Measurements from ENCODE around the gene GAD2. TPM values are rescaled to one million over a fixed set of nuclear protein-coding genes. Genes with fewer than 3 reads are reported as not detected.

The GAD2 gene
- polyA plus RNA-seq, 1 of the 3 experiments (the other 2 are of a cell fraction): not detected

DNA sequence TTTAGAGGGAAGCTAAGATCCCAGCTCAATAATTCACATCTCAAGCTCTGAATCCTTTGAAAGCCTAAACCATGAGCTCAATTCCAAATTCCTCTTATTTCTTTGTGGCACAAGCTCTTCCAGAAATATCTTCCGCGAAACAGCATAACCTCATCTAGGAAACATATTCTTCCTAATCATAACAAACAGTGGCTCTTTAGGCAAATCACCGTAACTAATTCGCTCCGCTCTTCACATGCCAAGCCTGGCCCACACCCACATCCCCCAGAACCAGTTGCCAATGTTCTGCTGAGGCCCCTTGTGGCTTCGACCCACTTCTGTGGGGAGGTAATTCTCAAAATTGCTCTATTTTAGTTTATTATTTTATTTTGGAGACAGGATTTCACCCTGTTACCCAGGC is 19.2 kb downstream of the GAD2 start (continued):
- TF ChIP-seq MXI1 (IDR thresholded peaks at IDR 0.05; ENCODE audit: low read depth, low read length) (no peak), EP300 (IDR thresholded peaks at IDR 0.05; ENCODE audit: borderline replicate concordance in 1 of 2, low read depth in 1 of 2, low read length in 1 of 2) (no peak)
- TF ChIP-seq, protein P1, sequence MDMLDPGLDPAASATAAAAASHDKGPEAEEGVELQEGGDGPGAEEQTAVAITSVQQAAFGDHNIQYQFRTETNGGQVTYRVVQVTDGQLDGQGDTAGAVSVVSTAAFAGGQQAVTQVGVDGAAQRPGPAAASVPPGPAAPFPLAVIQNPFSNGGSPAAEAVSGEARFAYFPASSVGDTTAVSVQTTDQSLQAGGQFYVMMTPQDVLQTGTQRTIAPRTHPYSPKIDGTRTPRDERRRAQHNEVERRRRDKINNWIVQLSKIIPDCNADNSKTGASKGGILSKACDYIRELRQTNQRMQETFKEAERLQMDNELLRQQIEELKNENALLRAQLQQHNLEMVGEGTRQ (IDR thresholded peaks at IDR 0.05; ENCODE audit: borderline replicate concordance, low read depth, low read length): no peak

DNA sequence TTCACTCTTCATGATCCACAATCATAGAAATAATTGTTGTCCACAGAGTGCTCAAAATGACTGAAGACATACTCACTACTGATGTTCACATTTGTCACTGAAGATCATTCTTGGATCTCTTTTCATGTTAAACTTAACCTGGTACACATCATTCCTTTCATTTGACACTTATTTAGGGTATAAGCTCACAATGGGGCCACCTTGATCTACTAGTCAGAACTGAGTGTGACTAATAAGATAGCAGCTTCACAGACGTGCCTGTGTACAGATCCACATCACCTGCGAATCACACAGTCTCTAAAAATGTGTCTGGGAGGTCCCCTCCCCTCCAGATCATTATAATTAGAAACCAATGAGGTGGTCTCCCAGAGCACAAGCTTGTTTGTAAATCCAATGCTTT is 21.8 kb downstream of the GAD2 start:
- Histone ChIP-seq H3F3A (replicated peaks; ENCODE audit: insufficient read depth) (no peaks in the 10 kb centered on the region), H3K9ac (no peak overlapping the region), H3K36me3 (replicated peaks in 1 of 2; ENCODE audit: control insufficient read depth in 1 of 2, insufficient read depth in 2 of 2, low read length in 1 of 2) (no peaks in the 10 kb centered on the region), H4K20me1 (ENCODE audit: insufficient read depth) (no peaks in the 10 kb centered on the region), H3K27me3 (ENCODE audit: insufficient read depth) (0 out of 2 replicates have a peak, but pooled peaks cover 6% of the 10 kb centered on the region), H2AFZ (ENCODE audit: low read depth) (no peak overlapping the region), H3K79me2 (ENCODE audit: insufficient read depth) (no peaks in the 10 kb centered on the region), H3K4me3 (ENCODE audit: low read depth in 2 of 2, low read length in 1 of 2) (no peak overlapping the region), H3K9me3 (no peaks in the 10 kb centered on the region), H3K27ac (ENCODE audit: low read depth in 2 of 2, low read length in 1 of 2) (no peak overlapping the region), H3K9me2 (no peaks in the 10 kb centered on the region), H3K4me2 (no peak overlapping the region), H3K4me1 (ENCODE audit: control insufficient read depth in 1 of 2, insufficient read depth in 2 of 2, low read depth in 1 of 2, low read length in 1 of 2) (no peaks in the 10 kb centered on the region)
- ChIA-PET CTCF (no interaction called here), POLR2A (no interaction called here)
- TF ChIP-seq RFX5 (IDR thresholded peaks at IDR 0.05; ENCODE audit: low read length): no peak
- no peak for TF ChIP-seq CHD2 (IDR thresholded peaks at IDR 0.05; ENCODE audit: low read length, partially characterized antibody)
- no peak for TF ChIP-seq TAF1 (IDR thresholded peaks at IDR 0.05; ENCODE audit: borderline replicate concordance, low read depth, low read length)
- no peak for TF ChIP-seq YY1 (IDR thresholded peaks at IDR 0.05; ENCODE audit: low read depth)
- no peak for TF ChIP-seq FOXJ3 (CRISPR knock-in tag; IDR thresholded peaks at IDR 0.05)
- no peak for TF ChIP-seq NRF1 (IDR thresholded peaks at IDR 0.05; ENCODE audit: low read depth, low read length)
- TF ChIP-seq, protein P2, sequence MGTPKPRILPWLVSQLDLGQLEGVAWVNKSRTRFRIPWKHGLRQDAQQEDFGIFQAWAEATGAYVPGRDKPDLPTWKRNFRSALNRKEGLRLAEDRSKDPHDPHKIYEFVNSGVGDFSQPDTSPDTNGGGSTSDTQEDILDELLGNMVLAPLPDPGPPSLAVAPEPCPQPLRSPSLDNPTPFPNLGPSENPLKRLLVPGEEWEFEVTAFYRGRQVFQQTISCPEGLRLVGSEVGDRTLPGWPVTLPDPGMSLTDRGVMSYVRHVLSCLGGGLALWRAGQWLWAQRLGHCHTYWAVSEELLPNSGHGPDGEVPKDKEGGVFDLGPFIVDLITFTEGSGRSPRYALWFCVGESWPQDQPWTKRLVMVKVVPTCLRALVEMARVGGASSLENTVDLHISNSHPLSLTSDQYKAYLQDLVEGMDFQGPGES (IDR thresholded peaks at IDR 0.05; ENCODE audit: low read depth, low read length): no peak
- TF ChIP-seq SIN3A (IDR thresholded peaks at IDR 0.05; ENCODE audit: borderline replicate concordance, low read depth, low read length): no peak
- TF ChIP-seq, protein P3, sequence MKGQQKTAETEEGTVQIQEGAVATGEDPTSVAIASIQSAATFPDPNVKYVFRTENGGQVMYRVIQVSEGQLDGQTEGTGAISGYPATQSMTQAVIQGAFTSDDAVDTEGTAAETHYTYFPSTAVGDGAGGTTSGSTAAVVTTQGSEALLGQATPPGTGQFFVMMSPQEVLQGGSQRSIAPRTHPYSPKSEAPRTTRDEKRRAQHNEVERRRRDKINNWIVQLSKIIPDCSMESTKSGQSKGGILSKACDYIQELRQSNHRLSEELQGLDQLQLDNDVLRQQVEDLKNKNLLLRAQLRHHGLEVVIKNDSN (IDR thresholded peaks at IDR 0.05; ENCODE audit: borderline replicate concordance, low read depth): no peak
- no peak for TF ChIP-seq MXI1 (IDR thresholded peaks at IDR 0.05; ENCODE audit: low read depth, low read length)
- TF ChIP-seq EZH2phosphoT487 (IDR thresholded peaks at IDR 0.05; ENCODE audit: borderline replicate concordance, low read depth): no peak
- no peak for DNase-seq
- 0% methylated on average over 2 of the region's 2 CpGs for WGBS (ENCODE audit: low lambda C conversion rate)
